MM.1S (cell line): ENCODE results near the gene IP6K2.

Experiments
- DNase-seq: peaks from one replicate; pipeline ENCODE4 v3.0.0-alpha.2; 2015
- H2AFZ ChIP-seq: fragments of 300-600 bp; sonication (generic); 2 replicates; pipeline ENCODE4 v1.6.0; 2016; ENCODE audit warnings: antibody characterized with exemption, low read length
- H3F3A ChIP-seq: fragments of 300-600 bp; sonication (generic); 2 replicates; pipeline ENCODE4 v1.6.1; 2016; ENCODE audit warnings: mild to moderate bottlenecking, antibody characterized with exemption, low read length, moderate library complexity, mixed read lengths; ENCODE audit not compliant: insufficient read depth
- H3K27ac ChIP-seq: fragments of 300-600 bp; sonication (generic); 2 replicates; pipeline ENCODE4 v1.5.1; 2016; ENCODE audit warnings: mild to moderate bottlenecking, low read length
- H3K27me3 ChIP-seq: fragments of 300-600 bp; sonication (generic); replicated peaks from 2 replicates; pipeline ENCODE4 v1.6.0; 2016; ENCODE audit warnings: low read length; ENCODE audit not compliant: insufficient read depth
- H3K36me3 ChIP-seq: fragments of 300-600 bp; sonication (generic); replicated peaks from 2 replicates; pipeline ENCODE4 v1.6.1; 2016; ENCODE audit warnings: mild to moderate bottlenecking, low read length, mixed read lengths; ENCODE audit not compliant: insufficient read depth
- H3K4me1 ChIP-seq: fragments of 300-600 bp; sonication (generic); 2 replicates; pipeline ENCODE4 v1.6.1; 2016; ENCODE audit warnings: low read length, mixed read lengths
- H3K4me2 ChIP-seq: fragments of 300-600 bp; sonication (generic); 2 replicates; pipeline ENCODE4 v1.6.0; 2016; ENCODE audit warnings: low read depth, low read length
- H3K4me3 ChIP-seq: fragments of 300-600 bp; sonication (generic); 2 replicates; pipeline ENCODE4 v1.5.1; 2016; ENCODE audit warnings: low read length, mixed read lengths
- H3K79me2 ChIP-seq: fragments of 300-600 bp; sonication (generic); 2 replicates; pipeline ENCODE4 v1.6.1; 2016; ENCODE audit warnings: mixed run types, low read length, mixed read lengths
- H3K9ac ChIP-seq: fragments of 300-600 bp; sonication (generic); 2 replicates; pipeline ENCODE4 v1.6.1; 2016; ENCODE audit warnings: low read length, mixed read lengths
- H3K9me2 ChIP-seq: fragments of 300-600 bp; sonication (generic); replicated peaks from 2 replicates; pipeline ENCODE4 v1.6.1; 2016; ENCODE audit warnings: mild to moderate bottlenecking, low read length, mixed read lengths; ENCODE audit not compliant: insufficient read depth
- H3K9me3 ChIP-seq: fragments of 300-600 bp; sonication (generic); replicated peaks from 2 replicates; pipeline ENCODE4 v1.6.1; 2016; ENCODE audit warnings: mild to moderate bottlenecking, low read length, mixed read lengths; ENCODE audit not compliant: insufficient read depth
- H4K20me1 ChIP-seq: fragments of 300-600 bp; sonication (generic); 2 replicates; pipeline ENCODE4 v1.6.1; 2016; ENCODE audit warnings: mild to moderate bottlenecking, low read length, moderate library complexity, mixed read lengths; ENCODE audit not compliant: insufficient read depth
- EZH2 ChIP-seq: fragments of 300-600 bp; sonication (generic); optimal IDR thresholded peaks from 2 replicates; pipeline ENCODE3; 2017; ENCODE audit warnings: low read depth, mild to moderate bottlenecking, antibody characterized with exemption, low read length, mixed read lengths
- EZH2phosphoT487 ChIP-seq: fragments of 300-600 bp; sonication (generic); IDR thresholded peaks from 2 replicates; pipeline ENCODE4 v1.6.1; 2018; ENCODE audit warnings: antibody characterized with exemption, low read length
- TF ChIP-seq, protein P1 (sequence below): fragments of 300-600 bp; sonication (generic); IDR thresholded peaks from 2 replicates; pipeline ENCODE4 v1.5.1; 2016; ENCODE audit warnings: antibody characterized with exemption, low read length, mixed read lengths

IP6K2 gene

DNA sequence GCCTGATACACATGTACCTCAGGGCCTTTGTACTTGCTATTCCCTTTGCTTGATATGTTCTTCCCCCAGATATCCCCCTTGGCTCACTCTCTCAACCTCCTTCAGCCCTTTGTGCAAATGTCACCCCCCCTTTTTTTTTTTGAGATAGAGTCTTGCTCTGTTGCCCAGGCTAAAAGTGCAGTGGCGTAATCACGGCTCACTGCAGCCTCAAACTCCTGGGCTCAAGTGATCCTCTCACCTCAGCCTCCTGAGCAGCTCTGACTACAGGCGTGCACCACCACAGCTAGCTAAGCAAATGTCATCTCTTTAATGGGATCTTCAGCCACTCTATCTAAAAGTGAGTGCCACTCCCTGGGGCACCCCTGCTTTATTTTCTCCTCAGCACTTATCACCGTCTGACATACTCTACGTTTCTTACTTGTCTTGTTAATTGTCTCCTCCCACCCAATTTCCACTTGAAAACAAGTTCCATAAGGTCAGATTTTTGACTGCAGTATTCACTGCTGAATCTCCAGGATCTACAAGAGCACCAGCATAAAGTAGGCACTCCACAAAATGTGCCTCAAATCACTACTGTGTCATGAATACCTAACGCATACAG is 14.6 kb downstream of the IP6K2 start:
- no peak for TF ChIP-seq EZH2
- TF ChIP-seq, protein P1, sequence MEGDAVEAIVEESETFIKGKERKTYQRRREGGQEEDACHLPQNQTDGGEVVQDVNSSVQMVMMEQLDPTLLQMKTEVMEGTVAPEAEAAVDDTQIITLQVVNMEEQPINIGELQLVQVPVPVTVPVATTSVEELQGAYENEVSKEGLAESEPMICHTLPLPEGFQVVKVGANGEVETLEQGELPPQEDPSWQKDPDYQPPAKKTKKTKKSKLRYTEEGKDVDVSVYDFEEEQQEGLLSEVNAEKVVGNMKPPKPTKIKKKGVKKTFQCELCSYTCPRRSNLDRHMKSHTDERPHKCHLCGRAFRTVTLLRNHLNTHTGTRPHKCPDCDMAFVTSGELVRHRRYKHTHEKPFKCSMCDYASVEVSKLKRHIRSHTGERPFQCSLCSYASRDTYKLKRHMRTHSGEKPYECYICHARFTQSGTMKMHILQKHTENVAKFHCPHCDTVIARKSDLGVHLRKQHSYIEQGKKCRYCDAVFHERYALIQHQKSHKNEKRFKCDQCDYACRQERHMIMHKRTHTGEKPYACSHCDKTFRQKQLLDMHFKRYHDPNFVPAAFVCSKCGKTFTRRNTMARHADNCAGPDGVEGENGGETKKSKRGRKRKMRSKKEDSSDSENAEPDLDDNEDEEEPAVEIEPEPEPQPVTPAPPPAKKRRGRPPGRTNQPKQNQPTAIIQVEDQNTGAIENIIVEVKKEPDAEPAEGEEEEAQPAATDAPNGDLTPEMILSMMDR: no peak
- TF ChIP-seq EZH2phosphoT487: no peak
- no peaks in the 10 kb centered on the region for H3K36me3 ChIP-seq

DNA sequence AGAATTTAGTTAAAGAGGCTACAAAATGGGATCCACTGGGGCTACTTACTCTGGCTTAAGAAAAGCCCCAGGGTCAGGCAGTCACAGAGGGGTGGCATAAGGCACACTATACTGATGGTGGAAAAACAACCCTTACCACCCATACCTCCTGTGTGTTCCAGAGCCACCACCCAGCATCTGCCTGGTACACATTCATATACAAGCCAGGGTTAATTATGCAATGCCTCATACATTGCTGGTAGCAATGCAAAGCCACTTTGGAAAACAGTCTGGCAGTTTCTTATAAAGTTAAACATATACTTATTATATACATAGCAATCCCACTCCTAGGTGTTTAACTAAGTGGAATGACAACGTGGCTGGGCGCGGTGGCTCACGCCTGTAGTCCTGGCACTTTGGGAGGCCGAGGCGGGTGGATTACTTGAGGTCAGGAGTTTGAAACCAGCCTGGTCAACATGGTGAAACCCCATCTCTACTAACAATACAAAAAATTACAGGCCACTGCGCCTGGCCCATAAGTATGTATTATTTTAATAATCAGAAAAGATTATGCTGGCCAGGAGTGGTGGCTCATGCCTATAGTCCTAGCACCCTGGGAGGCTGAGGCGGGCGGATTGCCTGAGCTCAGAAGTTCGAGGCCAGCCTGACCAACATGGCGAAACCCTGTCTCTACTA is 16.2 kb downstream of the IP6K2 start:
- Histone ChIP-seq H3K27ac (no peak overlapping the region), H3K9me2 (no peaks in the 10 kb centered on the region), H3K36me3 (no peaks in the 10 kb centered on the region), H3K4me2 (no peak overlapping the region), H3K4me1 (no peaks in the 10 kb centered on the region), H3F3A (no peaks in the 10 kb centered on the region), H3K79me2 (peaks cover 79% of the 10 kb centered on the region), H2AFZ (no peak overlapping the region), H3K9ac (no peak overlapping the region), H3K9me3 (no peaks in the 10 kb centered on the region), H3K4me3 (no peak overlapping the region), H3K27me3 (no peaks in the 10 kb centered on the region), H4K20me1 (no peaks in the 10 kb centered on the region)
- TF ChIP-seq EZH2 (no peak), EZH2phosphoT487 (no peak)
- TF ChIP-seq, protein P1: no peak
- no peak for DNase-seq

More for the DNA sequence above, 14.6 kb downstream of the IP6K2 start:
- no peaks in the 10 kb centered on the region for H3K4me1 ChIP-seq
- H3K9me3 ChIP-seq: no peaks in the 10 kb centered on the region
- no peak overlapping the region for H3K4me3 ChIP-seq
- no peak for DNase-seq
- H3K9ac ChIP-seq: no peak overlapping the region
- H3K9me2 ChIP-seq: no peaks in the 10 kb centered on the region
- H3F3A ChIP-seq: no peaks in the 10 kb centered on the region
- no peaks in the 10 kb centered on the region for H4K20me1 ChIP-seq
- H3K27me3 ChIP-seq: no peaks in the 10 kb centered on the region
- no peak overlapping the region for H3K27ac ChIP-seq
- no peak overlapping the region for H3K4me2 ChIP-seq
- no peak overlapping the region for H2AFZ ChIP-seq
- peaks cover 84% of the 10 kb centered on the region for H3K79me2 ChIP-seq

DNA sequence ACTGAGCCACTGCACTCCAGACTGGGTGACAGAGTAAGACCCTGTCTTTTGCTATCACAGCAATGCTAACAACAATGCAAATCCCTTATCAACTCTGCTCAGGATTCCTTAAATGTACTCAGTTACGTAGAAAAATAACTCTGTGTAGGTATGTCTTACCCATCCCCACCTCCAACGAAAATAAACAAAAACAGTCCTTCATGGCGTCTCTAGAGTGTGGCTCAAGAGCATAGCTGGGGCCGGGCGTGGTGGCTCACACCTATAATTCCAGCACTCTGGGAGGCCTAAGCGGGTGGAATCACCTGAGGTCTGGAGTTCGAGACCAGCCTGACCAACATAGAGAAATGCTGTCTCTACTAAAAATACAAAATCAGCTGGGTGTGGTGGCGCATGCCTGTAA is 18.1 kb downstream of the IP6K2 start:
- Histone ChIP-seq H3K36me3 (no peaks in the 10 kb centered on the region), H3F3A (no peaks in the 10 kb centered on the region), H3K9me2 (no peaks in the 10 kb centered on the region), H3K4me2 (no peak overlapping the region), H4K20me1 (no peaks in the 10 kb centered on the region; the same call in 1 of the 2 replicates), H3K27ac (no peak overlapping the region), H3K9me3 (no peaks in the 10 kb centered on the region), H2AFZ (no peak overlapping the region), H3K9ac (no peak overlapping the region), H3K4me1 (no peaks in the 10 kb centered on the region), H3K27me3 (no peaks in the 10 kb centered on the region), H3K79me2 (peaks cover 69% of the 10 kb centered on the region), H3K4me3 (no peak overlapping the region)
- DNase-seq: no peak
- TF ChIP-seq, protein P1: no peak
- TF ChIP-seq EZH2phosphoT487 (no peak), EZH2 (no peak)
